GM18951 (cell line): ENCODE data around the gene CLDN6.

Experiments
- POLR2A ChIP-seq: IDR thresholded peaks from 4 replicates; pipeline ENCODE4 v1.6.1; 2011; ENCODE audit warnings: mild to moderate bottlenecking; ENCODE audit not compliant: insufficient read length, insufficient read depth; ENCODE audit errors: extremely low read depth
- in situ Hi-C: fragments of 300-500 bp; cut with MboI; formaldehyde crosslinking; loops from one replicate; pipeline ENCODE4 v1.12.0; 2022; ENCODE audit warnings: low sequenced_read_pairs, mixed read lengths, inconsistent platforms; ENCODE audit not compliant: unreplicated experiment

Gene CLDN6

GRCh38 chr16:2966808-2967191, 51.2 kb downstream of the CLDN6 start:
- in situ Hi-C loops = no loop called here
- TF ChIP-seq POLR2A = no peak

GRCh38 chr16:2966043-2966807, 51.8 kb downstream of the CLDN6 start:
- in situ Hi-C loops = no loop called here
- TF ChIP-seq POLR2A = no peak
